ENCODE measurements around the gene KRTAP10-8.
"Not testable (repeated sequence)": the region's sequence is repeated elsewhere in the genome, so short reads cannot be mapped to it uniquely, and the experiment has no call there.

Gene KRTAP10-8, protein sequence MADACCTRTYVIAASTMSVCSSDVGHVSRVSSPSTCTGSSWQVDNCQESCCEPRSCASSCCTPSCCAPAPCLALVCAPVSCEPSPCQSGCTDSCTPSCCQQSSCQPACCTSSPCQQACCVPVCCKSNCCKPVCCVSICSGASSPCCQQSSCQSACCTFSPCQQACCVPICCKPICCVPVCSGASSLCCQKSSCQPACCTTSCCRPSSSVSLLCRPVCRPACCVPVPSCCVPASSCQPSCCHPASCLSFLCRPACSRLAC

DNA sequence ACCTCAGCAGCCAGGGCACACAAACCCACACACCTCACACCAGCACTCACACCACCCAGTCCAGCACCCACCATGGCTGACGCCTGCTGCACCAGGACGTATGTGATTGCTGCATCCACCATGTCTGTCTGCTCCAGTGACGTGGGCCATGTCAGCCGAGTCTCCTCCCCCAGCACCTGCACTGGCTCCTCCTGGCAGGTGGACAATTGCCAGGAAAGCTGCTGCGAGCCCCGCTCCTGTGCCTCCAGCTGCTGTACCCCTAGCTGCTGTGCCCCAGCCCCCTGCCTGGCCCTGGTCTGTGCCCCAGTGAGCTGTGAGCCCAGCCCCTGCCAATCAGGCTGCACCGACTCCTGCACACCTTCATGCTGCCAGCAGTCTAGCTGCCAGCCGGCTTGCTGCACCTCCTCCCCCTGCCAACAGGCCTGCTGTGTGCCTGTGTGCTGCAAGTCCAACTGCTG, at the start of gene KRTAP10-8:
Gene KRTAP10-8, plus strand, starts transcription at position 51 of the 458 bp plus-strand sequence. Its CDS starts 22 bp downstream, at position 73.
- no peak for DNase-seq (ENCODE audit: low read depth in 2 of 2)

DNA sequence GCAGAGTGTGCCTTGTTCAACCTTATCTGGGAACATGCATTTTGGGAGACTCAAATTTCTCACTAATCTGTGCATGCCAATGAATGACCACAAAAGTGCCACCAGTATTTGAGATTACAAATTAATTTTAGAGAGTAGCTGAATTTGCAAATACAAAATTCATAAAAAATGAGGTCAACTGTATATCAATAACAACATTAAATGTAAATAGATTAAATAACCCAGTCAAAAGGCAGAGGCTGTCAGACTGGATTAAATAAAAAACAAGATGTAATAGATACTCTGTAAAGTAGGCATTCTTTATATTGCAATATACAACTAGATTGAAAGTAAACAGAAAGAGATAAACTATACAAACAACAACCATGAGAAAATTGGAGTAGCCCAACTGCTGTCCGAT, 47.8 kb upstream of the KRTAP10-8 start:
- DNase-seq (ENCODE audit: low read depth in 2 of 2): no peak

DNA sequence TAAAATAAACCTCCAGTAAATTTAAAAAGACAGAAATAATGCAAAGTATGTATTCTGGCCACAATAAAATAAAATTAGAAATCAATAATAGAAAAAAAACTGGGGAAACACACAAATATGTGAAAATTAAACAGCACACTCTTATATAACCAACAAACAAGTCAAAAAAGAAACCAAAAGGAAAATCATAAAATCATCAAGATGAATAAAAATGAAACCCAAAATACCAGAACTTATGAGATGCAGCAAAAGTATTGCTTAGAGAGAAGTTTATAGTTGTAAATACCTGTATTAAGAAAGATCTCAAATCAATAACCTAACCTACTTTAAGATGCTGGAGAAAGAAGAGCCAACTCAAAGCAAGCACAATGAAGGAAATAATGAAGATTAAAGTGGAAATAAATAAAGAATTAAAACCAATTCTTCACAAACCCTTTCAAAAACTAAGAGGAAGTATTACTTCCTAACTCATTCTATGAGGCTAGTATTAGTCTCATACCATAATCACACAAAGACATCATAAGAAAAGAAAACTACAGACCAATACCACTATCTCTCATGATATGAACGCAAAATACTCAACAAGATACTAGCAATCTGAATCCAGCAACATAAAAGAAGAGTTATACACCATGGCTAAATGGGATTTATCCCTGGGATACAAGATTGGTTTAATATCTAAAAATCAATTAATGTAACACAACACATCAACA, 46.8 kb upstream of the KRTAP10-8 start:
- no peak for DNase-seq (ENCODE audit: low read depth in 2 of 2)

DNA sequence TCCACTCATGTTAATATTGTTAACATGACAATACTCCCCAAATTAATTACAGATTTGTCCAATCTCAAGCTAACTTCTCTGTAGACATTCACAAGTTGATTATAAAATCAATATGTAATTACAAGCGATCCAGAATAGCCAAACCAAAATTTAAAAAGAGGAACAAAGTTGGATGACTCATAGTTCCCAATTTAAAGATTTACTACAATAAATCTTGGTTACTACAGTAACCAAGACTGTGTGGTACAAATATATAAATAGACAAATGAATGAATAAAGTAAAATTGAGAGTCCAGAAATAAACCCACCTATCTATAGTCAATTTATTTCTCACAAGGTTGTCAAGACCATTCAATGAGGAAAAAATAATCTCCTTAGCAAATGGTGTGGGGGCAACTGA, 45.5 kb upstream of the KRTAP10-8 start:
- DNase-seq (ENCODE audit: low read depth in 2 of 2): no peak

DNA sequence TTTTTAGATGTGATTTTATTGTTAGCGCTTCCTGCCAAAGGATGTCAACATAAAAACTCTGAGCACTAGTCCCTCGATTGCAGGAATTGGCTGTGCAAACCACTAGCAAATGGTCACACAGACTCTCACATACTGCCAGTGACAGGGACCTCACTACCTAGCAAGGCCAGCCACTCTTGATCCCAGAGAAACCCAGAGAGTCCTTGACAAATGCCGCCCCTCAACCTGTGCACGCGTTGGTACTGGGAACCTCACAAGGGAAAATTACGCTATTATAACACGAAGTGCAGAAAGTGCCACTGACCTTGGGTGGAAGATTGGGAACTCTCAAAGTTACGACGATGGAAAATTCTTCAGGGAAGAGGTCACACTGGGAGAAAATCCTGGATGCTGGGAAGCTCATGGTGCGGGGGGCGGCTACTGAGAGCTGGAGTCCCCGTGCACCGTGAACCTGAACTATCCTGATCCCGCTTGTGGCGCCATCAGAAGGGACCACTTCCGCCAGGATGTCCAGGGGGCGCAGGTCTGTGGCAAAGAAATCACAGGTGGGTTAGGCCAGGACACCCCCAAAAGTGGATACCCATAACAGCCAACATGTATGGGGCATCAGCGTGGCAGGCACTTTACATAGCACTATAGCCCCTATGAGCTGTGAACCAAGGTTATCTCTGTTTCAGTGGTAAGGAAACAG, 44.3 kb upstream of the KRTAP10-8 start:
- no peak for DNase-seq (ENCODE audit: low read depth in 2 of 2)

DNA sequence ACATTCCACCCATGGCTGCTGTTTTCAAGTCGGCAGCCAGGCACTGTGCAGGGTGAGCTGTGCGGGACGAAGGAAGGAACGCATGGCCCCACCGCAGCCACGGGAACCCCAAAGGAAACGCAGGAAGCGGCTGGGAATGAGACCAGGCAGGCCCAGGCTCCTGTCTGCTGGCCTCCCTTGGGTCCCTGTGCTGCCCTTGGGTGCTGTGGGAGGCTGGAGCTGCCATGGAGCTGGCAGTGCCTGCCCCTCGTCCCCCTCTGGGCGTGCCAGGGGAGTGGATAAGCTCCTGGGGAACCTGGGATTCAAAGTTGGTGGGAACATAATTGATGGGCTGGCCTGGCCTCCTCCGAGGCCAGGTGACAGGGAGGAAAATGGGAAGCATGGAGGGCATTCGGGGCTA, 43.6 kb upstream of the KRTAP10-8 start:
- no peak for DNase-seq (ENCODE audit: low read depth in 2 of 2)

DNA sequence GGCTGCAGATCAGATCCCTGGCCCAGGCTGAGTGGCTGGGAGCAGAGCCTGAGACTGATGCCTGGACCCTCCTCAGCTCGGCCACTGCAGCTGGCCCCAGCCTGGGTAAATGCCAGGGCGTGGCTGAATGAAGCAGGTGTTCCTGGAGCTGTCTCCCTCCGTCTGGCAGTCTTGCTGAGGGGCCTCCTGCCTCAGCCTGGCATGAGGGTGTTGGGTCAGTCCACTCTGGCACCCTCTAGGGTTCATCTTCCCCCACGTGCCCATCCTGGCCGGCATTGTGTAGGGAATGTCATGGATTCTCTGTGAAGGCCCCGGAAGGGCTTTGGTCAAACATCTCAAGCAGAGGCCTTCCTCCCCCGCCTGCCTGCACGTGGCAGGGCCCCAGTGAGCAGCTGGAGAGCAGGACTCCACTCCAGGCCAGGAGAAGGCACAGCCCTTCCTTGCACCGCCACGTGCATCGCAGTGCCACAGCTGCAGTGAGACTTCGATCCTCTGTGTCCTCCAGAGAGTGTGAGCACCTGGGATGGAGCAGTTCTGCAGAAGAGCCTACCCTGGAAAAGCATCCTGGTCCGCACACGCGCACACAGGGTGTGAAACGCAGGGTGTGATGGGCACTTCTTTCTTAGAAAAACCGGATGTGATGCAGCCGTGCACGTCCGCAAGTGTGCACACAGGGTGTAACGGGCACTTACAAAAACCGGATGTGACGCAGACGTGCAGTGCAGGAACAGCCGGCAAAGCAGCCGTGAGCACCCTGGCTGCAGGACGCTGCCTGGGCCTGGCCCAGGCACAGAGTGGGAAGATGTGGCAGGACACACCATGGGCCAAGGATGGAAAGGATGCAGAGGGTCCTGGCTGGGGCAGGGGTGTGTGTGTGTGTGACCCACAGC, 43.0 kb upstream of the KRTAP10-8 start:
- no peak for DNase-seq (ENCODE audit: low read depth in 2 of 2)

DNA sequence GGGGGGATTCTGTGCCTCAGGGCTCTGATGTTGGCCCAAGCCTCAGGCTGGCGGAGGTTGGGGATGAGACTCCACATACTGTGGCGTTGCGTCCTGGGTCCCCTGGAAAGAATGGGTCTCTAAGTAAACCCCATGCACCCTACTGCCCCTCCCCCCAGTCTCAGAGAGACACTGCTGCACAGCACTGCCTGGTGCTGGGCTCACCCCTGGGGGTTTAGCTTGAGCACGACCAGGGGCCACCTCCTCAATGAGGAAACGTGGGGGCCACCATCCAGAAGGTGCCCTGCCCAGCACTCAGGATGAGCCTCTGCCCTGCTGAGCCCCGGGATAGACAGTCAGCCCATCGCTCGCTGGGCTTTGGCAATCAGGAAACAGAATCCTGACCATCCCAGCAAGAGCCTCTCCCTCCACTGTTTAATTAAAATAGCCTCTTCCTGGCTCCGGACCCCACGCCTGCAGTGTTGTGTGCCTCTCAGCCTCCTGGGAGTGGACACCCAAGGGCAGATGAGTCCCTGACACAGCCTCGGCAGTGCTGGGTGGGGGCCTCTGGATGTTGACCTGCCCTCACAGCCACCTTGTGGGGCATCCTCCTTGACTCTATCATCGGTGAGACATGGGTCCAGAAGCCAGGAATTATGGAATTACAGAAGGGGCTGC, 41.9 kb upstream of the KRTAP10-8 start:
- DNase-seq (ENCODE audit: low read depth in 2 of 2): no peak

DNA sequence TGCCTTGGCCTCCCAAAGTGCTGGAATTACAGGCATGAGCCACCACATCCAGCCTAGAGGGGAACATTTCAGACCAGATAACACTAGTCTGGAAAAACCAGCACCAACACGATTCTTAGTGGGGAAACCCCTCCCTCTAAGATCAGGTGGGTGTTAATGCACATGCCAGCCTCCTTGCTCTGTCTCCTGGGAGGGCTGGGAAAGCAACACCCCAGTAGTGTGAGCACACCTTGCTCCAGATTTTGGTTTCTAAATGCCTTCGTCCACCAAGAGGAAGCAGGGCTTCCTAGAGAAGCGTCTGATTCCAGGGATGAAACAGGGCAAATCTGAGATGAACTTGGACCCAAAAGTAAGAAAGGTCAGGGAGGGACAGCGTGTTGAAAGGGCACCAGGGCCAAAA, 40.6 kb upstream of the KRTAP10-8 start:
- no peak for DNase-seq (ENCODE audit: low read depth in 2 of 2)

DNA sequence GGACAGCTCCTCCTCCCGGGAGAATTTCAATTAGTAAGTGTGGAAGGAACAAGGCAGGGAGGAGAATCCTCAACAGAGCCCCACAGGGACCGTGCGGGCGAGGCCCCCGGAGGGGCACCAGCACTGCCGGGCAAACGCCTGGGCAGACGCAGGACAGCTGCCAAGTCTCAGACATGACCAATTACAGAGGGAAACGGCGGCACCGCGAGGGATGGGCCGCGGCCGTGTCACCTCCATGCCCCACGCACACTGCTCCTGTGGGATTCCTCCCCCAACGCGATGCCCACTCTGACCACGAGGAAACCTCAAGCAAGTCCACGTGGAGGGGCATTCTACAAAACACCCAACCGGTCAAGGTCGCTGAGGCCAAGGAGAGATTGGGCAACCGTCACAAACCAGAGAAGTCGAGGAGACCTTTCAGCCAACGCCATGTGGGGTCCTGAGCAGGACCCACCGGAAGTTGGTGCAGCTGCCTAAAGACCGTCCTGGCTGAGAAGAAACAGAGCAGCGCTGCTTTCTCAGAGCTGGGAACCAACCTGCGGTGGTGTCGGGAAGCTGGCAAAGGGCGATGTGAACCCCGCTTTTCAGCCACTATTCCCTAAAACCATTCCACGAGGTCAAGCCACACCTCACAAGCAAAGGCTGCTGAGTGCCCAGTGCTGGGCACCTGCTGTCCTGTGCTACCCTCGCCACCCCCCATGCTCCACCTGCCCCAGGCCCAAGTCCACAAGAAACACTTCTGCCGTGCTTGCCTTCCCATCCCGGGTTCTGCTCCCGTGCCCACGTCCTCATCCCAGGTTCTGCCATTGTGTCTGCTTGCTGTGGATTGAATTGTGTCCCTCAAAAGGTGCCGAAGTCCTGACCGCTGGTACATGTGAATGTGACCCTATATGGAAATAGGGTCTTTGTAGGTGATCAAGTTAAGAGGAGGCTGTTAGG, 39.8 kb upstream of the KRTAP10-8 start:
- no peak for DNase-seq (ENCODE audit: low read depth in 2 of 2)

DNA sequence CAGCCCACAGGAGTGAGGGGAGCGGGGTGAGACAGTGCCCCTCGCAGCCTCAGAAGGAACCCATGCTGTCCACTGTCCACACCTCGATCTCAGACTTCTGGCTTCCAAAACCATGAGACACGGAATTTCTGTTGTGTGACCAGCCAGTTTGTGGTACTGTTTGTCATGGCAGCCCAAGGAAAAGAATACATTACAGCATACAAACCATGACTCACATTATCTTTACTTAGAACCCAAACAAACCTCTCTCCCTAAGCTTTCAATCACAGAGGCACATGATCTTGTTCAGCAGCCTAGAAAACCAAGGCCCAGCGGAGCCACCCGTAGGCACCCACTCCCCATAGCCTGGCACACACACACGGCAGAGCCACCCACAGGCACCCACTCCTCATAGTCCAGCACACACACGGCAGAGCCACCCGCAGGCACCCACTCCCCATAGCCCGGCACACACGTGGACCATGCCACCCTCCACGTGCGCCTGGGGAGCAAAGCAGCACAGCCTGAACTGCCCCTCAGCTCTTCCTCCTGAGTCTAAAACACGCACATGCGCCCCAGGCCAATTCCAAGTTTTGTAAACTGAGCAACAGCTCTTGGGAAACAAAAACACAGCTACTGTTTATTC, 38.8 kb upstream of the KRTAP10-8 start:
- no peak for DNase-seq (ENCODE audit: low read depth in 2 of 2)

DNA sequence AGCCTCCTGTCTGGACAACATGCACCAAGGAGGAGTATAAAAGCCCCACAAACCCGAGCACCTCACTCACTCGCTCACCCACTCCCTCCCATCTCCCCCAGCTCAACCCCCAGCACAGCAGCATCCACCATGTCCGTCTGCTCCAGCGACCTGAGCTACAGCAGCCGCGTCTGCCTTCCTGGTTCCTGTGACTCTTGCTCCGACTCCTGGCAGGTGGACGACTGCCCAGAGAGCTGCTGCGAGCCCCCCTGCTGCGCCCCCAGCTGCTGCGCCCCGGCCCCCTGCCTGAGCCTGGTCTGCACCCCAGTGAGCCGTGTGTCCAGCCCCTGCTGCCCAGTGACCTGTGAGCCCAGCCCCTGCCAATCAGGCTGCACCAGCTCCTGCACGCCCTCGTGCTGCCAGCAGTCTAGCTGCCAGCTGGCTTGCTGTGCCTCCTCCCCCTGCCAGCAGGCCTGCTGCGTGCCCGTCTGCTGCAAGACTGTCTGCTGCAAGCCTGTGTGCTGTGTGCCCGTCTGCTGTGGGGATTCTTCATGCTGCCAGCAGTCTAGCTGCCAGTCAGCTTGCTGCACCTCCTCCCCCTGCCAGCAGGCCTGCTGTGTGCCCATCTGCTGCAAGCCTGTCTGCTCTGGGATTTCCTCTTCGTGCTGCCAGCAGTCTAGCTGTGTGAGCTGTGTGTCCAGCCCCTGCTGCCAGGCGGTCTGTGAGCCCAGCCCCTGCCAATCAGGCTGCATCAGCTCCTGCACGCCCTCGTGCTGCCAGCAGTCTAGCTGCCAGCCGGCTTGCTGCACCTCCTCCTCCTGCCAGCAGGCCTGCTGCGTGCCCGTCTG, 38.0 kb upstream of the KRTAP10-8 start, which contains the start of gene KRTAP10-4:
Gene KRTAP10-4, plus strand, starts transcription at position 100 of the 827 bp plus-strand sequence. Its CDS starts 30 bp downstream, at position 130.
- DNase-seq (ENCODE audit: low read depth in 2 of 2): not testable (repeated sequence)

DNA sequence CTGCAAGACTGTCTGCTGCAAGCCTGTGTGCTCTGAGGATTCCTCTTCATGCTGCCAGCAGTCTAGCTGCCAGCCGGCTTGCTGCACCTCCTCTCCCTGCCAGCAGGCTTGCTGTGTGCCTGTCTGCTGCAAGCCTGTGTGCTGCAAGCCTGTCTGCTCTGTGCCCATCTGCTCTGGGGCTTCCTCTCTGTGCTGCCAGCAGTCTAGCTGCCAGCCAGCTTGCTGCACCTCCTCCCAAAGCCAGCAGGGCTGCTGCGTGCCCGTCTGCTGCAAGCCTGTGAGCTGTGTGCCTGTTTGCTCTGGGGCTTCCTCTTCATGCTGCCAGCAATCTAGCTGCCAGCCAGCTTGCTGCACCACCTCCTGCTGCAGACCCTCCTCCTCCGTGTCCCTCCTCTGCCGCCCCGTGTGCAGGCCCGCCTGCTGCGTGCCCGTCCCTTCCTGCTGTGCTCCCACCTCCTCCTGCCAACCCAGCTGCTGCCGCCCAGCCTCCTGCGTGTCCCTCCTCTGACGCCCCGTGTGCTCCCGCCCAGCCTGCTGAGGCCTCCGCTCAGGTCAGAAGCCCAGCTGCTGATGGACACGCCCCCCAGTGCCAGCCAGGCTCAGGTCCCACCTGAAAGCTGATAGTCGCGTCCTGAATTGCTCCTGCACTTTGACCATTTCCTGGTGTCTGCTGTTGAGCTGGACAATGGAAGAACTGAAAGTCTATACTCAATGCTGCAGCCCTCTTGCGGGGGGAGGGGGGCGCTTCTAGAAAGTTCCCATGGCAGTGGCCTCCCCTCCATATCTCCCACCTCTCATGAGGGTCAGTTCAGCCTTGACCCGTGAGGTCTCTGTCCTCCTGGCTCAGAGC, 37.2 kb upstream of the KRTAP10-8 start:
- no peak for DNase-seq (ENCODE audit: low read depth in 2 of 2)

DNA sequence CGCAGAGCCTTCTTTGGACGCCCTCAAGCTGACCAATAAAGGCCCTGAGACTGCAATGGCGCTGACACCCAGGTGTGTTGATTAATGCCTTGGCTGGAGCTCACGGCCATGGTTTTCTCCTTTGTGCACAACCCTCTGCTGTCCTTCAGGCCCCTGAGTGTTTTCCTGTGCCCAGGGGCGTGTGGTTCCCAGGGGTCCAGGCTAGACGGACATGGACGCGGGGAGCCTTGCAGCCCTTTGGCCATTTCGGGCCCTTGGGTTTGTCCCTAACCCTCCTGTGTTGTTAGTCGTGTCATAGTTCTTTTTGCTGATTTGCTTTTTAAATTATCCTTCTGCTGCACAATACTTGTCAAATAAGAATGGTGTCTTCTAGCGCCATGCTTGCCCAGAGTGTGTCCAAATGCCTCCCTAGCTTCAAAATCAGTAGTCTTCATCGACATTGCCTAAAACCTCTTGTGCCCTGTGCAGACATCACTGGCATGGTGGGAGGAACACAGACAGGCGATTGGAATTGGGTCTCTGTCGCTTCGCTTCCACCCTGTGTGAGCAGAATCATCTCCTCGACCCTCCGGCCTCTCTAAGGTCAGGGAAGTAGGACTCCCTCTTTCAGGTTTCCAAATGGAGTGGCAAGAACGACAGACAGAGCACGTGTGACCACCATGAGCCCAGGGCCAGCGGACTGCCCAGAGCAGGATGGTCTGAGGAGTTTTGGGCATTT, 36.4 kb upstream of the KRTAP10-8 start:
- DNase-seq (ENCODE audit: low read depth in 2 of 2): no peak

DNA sequence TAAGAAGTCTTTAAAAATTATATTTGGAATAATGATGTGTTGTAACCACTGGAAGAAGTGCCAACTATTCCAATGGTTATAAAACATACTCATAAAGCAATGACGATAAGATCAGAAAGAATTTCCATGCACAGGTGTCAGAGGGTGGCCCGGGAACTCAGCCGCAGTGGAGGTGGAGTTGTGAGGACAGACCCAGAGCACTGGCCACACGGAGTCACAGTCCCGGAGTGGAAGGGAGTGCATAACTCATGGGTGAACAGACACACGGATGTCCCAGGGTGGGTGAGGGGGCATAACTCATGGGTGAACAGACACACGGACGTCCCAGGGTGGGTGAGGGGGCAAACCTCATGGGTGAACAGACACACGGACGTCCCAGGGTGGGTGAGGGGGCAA, 35.9 kb upstream of the KRTAP10-8 start:
- no peak for DNase-seq (ENCODE audit: low read depth in 2 of 2)

DNA sequence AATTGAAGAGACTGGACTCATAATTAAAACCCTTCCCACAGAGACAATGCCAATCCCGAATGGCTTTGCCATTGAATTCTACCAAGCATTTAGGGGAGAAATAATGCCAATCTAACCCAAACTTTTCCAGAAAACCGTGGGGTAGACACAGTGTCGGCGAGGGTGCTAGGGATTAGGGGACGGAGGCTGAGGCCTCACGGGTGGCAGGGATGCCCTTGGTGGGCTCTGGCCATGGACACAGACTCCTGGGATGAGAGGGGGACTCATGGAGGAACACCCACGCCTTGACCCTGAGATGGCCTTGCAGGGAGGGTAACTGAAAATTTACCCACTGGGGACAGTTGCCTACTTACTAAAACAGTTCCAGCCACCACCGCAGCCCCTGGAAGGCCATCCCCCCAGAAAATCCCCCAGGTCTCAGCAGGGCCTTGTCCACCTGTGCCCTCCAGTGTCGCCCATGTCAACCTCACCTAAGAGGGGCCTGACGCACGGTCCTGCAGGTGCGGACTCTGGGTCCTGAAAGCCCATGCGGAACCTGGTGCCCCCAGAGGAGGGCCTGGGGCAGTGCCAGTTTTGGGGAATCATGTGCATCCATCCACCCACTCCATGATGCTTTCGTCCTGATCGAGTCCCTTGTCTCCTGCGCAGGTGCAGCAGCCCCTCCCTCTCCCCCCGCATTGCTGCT, 33.4 kb upstream of the KRTAP10-8 start:
- DNase-seq (ENCODE audit: low read depth in 2 of 2): no peak

Data from fibroblast of skin of left quadriceps (primary cell).